HCEC 1CT (cell line): ENCODE results near the gene TOGARAM1.
"Not testable (repeated sequence)": the region's sequence is repeated elsewhere in the genome, so short reads cannot be mapped to it uniquely, and the experiment has no call there.

Source experiments
- DNase-seq: peaks from one replicate; pipeline ENCODE4 v3.0.0-alpha.2; 2017

Gene TOGARAM1

DNA sequence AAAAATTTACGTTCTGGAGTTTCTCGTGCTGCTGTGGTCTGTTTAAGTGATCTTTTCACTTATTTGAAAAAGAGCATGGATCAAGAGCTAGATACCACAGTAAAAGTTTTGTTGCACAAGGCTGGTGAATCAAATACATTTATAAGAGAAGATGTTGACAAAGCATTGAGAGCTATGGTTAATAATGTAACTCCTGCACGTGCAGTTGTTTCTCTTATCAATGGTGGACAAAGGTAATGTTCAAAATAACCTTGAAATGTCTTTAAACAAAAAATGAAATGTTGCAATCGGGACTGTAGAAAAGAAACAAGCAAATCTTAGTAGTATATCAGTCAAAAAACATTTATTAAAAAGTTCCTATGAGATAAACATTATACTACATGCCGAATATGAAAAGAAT is 82.6 kb downstream of the TOGARAM1 start:
- no peak for DNase-seq

DNA sequence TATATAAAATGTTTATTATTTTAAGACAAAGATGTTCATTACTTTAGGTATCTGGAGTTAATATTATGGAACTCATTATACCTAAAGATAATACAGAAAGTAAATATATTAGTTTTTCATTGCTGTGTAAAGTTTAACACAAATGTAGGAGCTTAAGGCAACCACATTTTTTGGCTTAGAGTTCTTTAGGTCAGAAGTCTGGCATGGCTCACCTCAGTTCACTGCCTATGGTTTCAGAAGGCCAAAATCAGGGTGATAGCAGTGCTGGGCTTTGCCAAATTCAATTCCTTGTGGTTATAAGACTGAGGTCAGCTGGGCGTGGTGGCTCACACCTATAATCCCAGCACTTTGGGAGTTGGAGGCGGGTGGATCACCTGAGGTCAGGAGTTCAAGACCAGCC is 86.4 kb downstream of the TOGARAM1 start:
- no peak for DNase-seq

- DNase-seq: peak; percentile 15
Observed at GRCh38 chr14:45051180-45051579, 89.2 kb downstream of the TOGARAM1 start.

- no peak for DNase-seq
Observed at GRCh38 chr14:45051896-45052295, 89.9 kb downstream of the TOGARAM1 start.

DNA sequence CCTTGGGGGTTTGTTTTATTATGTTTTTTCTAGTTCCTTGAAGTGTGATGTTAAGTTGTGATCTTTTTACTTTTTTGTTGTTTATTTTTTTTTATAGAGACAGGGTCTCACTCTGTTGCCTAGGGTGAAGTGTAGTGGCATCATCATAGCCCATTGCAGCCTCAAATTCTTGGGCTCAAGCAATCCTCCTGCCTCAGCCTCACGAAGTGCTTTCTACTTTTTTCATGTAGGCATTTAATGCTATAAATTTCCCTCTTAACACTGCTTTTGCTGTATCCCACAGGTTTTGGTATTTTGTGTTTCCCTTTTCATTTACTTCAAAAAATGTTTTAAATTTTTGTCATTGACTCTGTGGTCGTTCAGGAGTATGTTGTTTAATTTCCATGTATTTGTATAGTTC is 95.4 kb downstream of the TOGARAM1 start:
- no peak for DNase-seq

GRCh38 chr14:45057881-45058364 is 95.9 kb downstream of the TOGARAM1 start:
- DNase-seq: no peak

DNA sequence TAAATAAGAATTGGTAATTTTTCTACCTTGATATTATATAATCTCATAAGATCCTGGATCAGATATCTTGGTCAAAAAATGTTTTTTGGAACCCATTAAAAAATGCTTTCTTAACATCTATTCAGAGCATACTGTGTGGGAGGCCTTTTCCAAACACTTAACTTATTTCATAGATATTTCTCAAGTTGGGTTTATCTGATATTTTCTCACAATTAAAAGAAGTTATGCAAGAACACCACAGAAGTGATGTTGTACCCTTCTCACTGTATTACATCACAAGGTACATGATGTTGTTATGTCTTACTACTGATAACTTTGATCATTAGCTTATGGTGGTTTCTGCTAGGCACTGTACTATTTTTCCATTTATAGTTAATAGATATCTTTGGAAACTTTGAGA is 98.6 kb downstream of the TOGARAM1 start:
- DNase-seq: no peak

DNA sequence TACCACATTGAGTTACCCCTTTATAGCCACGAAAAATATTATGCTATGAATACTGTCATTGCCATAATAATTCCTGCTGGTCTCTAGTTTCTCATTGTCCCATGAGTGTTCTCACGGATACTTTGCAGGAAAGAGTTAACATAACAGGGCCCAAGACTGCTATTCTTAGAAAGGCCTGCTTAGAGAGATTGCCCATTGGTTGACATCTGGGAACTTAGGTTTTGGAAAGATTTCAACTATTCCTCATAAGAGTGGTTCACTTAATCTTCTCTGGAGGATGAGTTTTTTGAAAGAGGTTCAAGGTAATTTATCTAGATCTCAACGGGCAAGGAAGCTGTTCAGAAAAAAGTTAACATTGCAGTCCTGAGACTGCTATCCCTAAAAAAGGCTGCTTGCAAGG is 103.5 kb downstream of the TOGARAM1 start:
- DNase-seq: no peak

GRCh38 chr14:45065956-45066355 is 104.0 kb downstream of the TOGARAM1 start:
- no peak for DNase-seq

GRCh38 chr14:45066667-45067066 is 104.7 kb downstream of the TOGARAM1 start:
- no peak for DNase-seq

- DNase-seq: no peak
Observed at GRCh38 chr14:45068396-45068795, 106.4 kb downstream of the TOGARAM1 start.

GRCh38 chr14:45070215-45070614 is 108.2 kb downstream of the TOGARAM1 start:
- DNase-seq: peak; percentile 25

- DNase-seq: no peak
Observed at GRCh38 chr14:45072126-45072525, 110.1 kb downstream of the TOGARAM1 start.

- no peak for DNase-seq
Observed at GRCh38 chr14:45073231-45073879, 111.4 kb downstream of the TOGARAM1 start.

DNA sequence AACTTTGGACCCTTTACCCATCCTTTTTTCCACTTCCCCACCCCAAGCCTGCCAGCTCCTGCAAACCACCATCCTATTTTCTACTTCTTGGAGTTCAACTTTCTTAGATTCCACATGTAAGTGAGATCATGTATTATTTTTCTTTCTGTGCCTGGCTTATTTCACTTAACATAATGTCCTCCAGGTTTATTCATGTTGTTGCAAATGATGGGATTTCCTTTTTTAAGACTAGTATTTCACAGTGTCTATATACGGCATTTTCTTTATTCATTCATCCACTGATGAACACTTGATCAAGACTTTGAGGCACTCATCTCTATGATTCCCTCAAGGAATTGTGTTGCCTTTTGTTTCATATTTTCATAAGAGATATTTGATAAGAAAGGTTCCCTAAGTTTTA is 116.3 kb downstream of the TOGARAM1 start:
- DNase-seq: no peak

DNA sequence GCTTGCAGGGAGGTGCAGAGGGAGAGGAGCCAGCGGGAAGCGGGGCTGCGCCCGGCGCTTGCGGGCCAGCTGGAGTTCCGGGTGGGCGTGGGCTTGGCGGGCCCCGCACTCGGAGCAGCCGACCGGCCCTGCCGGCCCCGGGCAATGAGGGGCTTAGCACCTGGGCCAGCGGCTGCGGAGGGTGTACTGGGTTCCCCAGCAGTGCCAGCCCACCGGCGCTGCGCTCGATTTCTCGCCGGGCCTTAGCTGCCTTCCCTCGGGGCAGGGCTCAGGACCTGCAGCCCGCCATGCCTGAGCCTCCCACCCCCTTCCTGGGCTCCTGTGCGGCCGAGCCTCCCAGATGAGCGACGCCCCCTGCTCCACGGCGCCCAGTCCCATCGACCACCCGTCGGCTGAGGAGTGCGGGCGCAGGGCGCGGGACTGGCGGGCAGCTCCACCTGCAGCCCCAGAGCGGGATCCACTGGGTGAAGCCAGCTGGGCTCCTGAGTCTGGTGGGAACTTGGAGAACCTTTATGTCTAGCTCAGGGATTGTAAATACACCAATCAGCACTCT is 118.5 kb downstream of the TOGARAM1 start:
- DNase-seq: not testable (repeated sequence)

GRCh38 chr14:45081096-45081495 is 119.1 kb downstream of the TOGARAM1 start:
- not testable (repeated sequence) for DNase-seq

GRCh38 chr14:45082420-45082819 is 120.4 kb downstream of the TOGARAM1 start:
- DNase-seq: no peak

DNA sequence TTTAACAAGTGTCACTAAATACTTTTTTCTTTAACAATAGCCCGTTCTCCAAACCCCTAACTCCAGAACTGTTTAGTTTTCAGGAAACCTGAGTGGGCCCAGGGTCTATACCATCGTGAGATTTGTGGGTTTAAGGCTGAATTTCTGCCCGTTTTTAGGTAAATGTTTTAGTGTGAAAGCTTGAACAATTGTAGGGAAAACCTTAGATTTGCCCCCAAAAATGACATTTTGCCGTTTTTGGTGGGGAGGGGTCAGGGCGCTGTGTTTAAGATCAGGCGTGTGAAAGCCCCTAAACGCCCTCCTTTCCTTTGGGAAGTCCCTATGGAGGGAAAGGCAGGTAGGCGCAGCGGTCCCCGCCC is 121.6 kb downstream of the TOGARAM1 start:
- DNase-seq: no peak

GRCh38 chr14:45083976-45084722 is 122.2 kb downstream of the TOGARAM1 start, which contains the start of gene PRPF39:
Gene PRPF39, plus strand, starts transcription at chr14:45084116. Its CDS starts 11,124 bp downstream, at chr14:45095240.
- peak; percentile 91 for DNase-seq

GRCh38 chr14:45084946-45085346 is 123.0 kb downstream of the TOGARAM1 start:
- DNase-seq: peak; percentile 18

GRCh38 chr14:45089813-45090212 is 127.8 kb downstream of the TOGARAM1 start:
- peak; percentile 82 for DNase-seq

GRCh38 chr14:45091710-45092109 is 129.7 kb downstream of the TOGARAM1 start:
- DNase-seq: peak; percentile 61

- no peak for DNase-seq
Observed at GRCh38 chr14:45094275-45094674, 132.3 kb downstream of the TOGARAM1 start.
